Measurements from ENCODE around the gene TBC1D2B. TPM values are rescaled to one million over a fixed set of nuclear protein-coding genes. Genes with fewer than 3 reads are reported as not detected.

TBC1D2B gene
- polyA plus RNA-seq, 3 donors = 5.9 to 53.3 (median 6.2) TPM

DNA sequence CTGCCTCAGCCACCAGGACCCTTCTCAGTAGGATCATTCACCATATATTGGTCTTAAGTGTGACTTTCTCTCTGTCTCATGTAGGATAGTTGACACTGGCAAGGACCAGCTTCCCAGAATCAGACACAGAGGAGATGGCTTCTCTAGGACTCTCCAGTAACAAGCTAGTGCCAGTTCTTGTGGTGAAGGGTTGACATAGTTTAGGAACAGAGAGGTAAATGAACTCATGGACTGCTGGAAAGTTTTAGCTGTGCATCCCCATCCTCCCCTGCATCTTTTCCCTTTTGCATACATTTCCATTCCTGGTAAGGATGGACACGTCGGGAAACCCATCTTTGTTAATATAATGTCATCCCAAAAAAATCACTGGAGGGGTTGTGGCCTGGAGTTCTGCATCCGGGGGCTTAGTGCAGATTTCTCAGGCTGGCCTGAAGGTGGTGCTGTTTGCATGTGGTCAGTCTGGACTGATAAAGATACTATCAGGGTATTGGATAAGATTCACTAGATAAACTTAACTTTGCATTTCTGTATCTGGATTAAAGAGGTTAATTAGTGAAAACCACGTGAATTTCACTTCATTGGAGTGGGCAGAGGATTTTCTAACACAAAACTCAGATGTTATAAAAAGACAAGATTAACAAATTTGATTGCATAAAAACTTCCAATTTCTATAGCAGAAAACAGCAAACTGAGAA, 110.8 kb downstream of the TBC1D2B start:
- no peak overlapping the region for H3K27ac ChIP-seq (ENCODE audit: low read depth in 1 of 2, low read length in 2 of 2)
- H3K4me2 ChIP-seq (replicated peaks; ENCODE audit: extremely low read depth, low read length, poor library complexity, severe bottlenecking) = no peak overlapping the region
- no peak overlapping the region for H3K4me3 ChIP-seq (replicated peaks in 1 of 3; ENCODE audit: low read depth in 2 of 3, low read length in 3 of 3)
- no peak overlapping the region for H3K9ac ChIP-seq (ENCODE audit: insufficient read depth, low read length, poor library complexity, severe bottlenecking)
- H3K9me3 ChIP-seq (replicated peaks in 1 of 2; ENCODE audit: control insufficient read depth in 1 of 2, insufficient read depth in 1 of 2, low read length in 2 of 2) = no peaks in the 10 kb centered on the region
- peaks cover 4 to 7% (median 6%) of the 10 kb centered on the region in 3 donors for H3K27me3 Mint-ChIP-seq (ENCODE audit: low read depth in 3 of 3)
- H2AFZ ChIP-seq (ENCODE audit: insufficient read depth, low read depth, low read length, poor library complexity, severe bottlenecking) = no peak overlapping the region
- H3K4me1 ChIP-seq (ENCODE audit: control insufficient read depth in 1 of 2, insufficient read depth in 2 of 2, low read length in 2 of 2) = no peaks in the 10 kb centered on the region
- H3K36me3 Mint-ChIP-seq = no peaks in the 10 kb centered on the region
- no peaks in the 10 kb centered on the region for H3K27me3 ChIP-seq (ENCODE audit: control insufficient read depth in 2 of 2, insufficient read depth in 2 of 2, low read length in 2 of 2)
- intact Hi-C loops (cut with micrococcal nuclease) = no loop called here
- H4K20me1 ChIP-seq (ENCODE audit: insufficient read depth, low read length) = no peaks in the 10 kb centered on the region
- DNase-seq = peak; percentile 22 to 43 (median 40)
- WGBS (ENCODE audit: insufficient coverage) = no CpG with 5 or more reads among the region's 4 CpGs
- H3K4me3 Mint-ChIP-seq = no peak overlapping the region
- TF ChIP-seq, protein P1, sequence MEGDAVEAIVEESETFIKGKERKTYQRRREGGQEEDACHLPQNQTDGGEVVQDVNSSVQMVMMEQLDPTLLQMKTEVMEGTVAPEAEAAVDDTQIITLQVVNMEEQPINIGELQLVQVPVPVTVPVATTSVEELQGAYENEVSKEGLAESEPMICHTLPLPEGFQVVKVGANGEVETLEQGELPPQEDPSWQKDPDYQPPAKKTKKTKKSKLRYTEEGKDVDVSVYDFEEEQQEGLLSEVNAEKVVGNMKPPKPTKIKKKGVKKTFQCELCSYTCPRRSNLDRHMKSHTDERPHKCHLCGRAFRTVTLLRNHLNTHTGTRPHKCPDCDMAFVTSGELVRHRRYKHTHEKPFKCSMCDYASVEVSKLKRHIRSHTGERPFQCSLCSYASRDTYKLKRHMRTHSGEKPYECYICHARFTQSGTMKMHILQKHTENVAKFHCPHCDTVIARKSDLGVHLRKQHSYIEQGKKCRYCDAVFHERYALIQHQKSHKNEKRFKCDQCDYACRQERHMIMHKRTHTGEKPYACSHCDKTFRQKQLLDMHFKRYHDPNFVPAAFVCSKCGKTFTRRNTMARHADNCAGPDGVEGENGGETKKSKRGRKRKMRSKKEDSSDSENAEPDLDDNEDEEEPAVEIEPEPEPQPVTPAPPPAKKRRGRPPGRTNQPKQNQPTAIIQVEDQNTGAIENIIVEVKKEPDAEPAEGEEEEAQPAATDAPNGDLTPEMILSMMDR (IDR thresholded peaks at IDR 0.05) = peak; percentile 87
- H3K79me2 ChIP-seq (ENCODE audit: insufficient read depth, low read length) = no peaks in the 10 kb centered on the region
- peaks cover 0 to 13% (median 5%) of the 10 kb centered on the region in 7 donors for H3K9me3 Mint-ChIP-seq
- no peaks in the 10 kb centered on the region for H3K36me3 ChIP-seq (replicated peaks in 1 of 2; ENCODE audit: control insufficient read depth in 1 of 2, insufficient read depth in 2 of 2, low read length in 2 of 2)
- H3K4me1 Mint-ChIP-seq = no peaks in the 10 kb centered on the region
- H3K27ac Mint-ChIP-seq = no peak overlapping the region

DNA sequence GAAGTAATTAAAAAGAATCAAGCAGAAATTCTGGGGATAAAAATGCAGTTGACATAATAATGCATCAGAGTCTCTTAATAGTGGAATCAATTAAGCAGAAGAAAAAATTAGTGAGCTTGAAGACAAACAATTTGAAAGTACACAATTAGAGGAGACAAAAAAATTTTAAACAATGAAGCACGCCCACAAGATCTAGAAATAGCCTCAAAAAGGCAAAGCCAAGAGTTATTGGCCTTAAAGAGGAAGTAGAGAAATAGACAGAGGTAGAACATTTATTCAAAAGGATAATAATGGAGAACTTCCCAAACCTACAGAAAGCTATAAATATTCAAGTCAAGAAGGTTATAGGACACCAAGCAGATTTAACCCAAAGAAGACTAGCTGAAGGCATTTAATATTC, 113.3 kb downstream of the TBC1D2B start:
- Histone ChIP-seq H3K27ac (ENCODE audit: low read depth in 1 of 2, low read length in 2 of 2) (no peak overlapping the region), H3K27me3 (ENCODE audit: control insufficient read depth in 2 of 2, insufficient read depth in 2 of 2, low read length in 2 of 2) (no peaks in the 10 kb centered on the region), H3K4me1 (ENCODE audit: control insufficient read depth in 1 of 2, insufficient read depth in 2 of 2, low read length in 2 of 2) (peaks cover 0 to 5% of the 10 kb centered on the region in 2 donors), H3K4me3 (replicated peaks in 1 of 3; ENCODE audit: low read depth in 2 of 3, low read length in 3 of 3) (no peak overlapping the region), H3K79me2 (ENCODE audit: insufficient read depth, low read length) (no peaks in the 10 kb centered on the region), H2AFZ (ENCODE audit: insufficient read depth, low read depth, low read length, poor library complexity, severe bottlenecking) (no peak overlapping the region), H3K36me3 (replicated peaks in 1 of 2; ENCODE audit: control insufficient read depth in 1 of 2, insufficient read depth in 2 of 2, low read length in 2 of 2) (no peaks in the 10 kb centered on the region), H3K9ac (ENCODE audit: insufficient read depth, low read length, poor library complexity, severe bottlenecking) (no peak overlapping the region), H3K9me3 (replicated peaks in 1 of 2; ENCODE audit: control insufficient read depth in 1 of 2, insufficient read depth in 1 of 2, low read length in 2 of 2) (no peaks in the 10 kb centered on the region), H4K20me1 (ENCODE audit: insufficient read depth, low read length) (no peaks in the 10 kb centered on the region), H3K4me2 (replicated peaks; ENCODE audit: extremely low read depth, low read length, poor library complexity, severe bottlenecking) (no peak overlapping the region)
- Mint-ChIP-seq H3K27ac (no peak overlapping the region), H3K4me1 (peaks cover 7% of the 10 kb centered on the region), H3K4me3 (no peak overlapping the region), H3K27me3 (ENCODE audit: low read depth in 3 of 3) (peaks cover 0 to 8% (median 7%) of the 10 kb centered on the region in 3 donors), H3K36me3 (no peaks in the 10 kb centered on the region), H3K9me3 (peaks cover 0 to 13% (median 5%) of the 10 kb centered on the region in 7 donors)
- WGBS (ENCODE audit: insufficient coverage) = no CpG with 5 or more reads among the region's 1 CpG
- TF ChIP-seq, protein P1 (IDR thresholded peaks at IDR 0.05) = no peak
- intact Hi-C loops (cut with micrococcal nuclease) = no loop called here
- DNase-seq = no peak

Measured in CD14-positive monocyte (primary cell).